Measurements from ENCODE around the gene VSTM4. TPM values are rescaled to one million over a fixed set of nuclear protein-coding genes. Genes with fewer than 3 reads are reported as not detected.

The VSTM4 gene
- total RNA-seq, 3 donors from 2014 or later, result 1.5 to 13.8 (median 2.2) TPM

DNA sequence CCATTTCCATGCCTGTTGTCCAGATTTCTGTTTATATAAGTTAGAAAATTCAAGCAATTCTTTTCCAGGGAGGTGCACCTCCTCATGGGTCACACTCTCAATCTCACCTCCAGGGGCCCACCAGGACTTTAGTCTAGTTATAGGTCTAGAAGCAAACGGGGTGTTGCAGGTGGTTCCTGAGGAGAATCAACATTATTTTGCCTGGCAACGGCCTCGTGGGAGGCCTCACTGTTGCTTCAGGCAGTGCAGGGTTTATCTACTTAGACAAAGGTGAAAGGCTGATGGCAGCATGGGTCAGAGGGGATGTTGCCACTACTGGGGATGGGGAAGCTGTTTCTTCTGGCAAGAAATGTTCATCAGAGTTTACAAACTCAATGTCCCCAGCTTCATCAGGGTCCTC lies 119.0 kb downstream of the VSTM4 start:
- intact Hi-C loops (cut with DNase I, micrococcal nuclease), result no loop called here
- H3K9me3 ChIP-seq, result no peaks in the 10 kb centered on the region
- H3K4me1 ChIP-seq (ENCODE audit: low read depth), result no peaks in the 10 kb centered on the region
- H3K4me3 ChIP-seq, result no peak overlapping the region
- ATAC-seq, result no peak
- DNase-seq, result no peak
- no peaks in the 10 kb centered on the region for H3K36me3 ChIP-seq (ENCODE audit: low read depth)
- TF ChIP-seq, protein P1, sequence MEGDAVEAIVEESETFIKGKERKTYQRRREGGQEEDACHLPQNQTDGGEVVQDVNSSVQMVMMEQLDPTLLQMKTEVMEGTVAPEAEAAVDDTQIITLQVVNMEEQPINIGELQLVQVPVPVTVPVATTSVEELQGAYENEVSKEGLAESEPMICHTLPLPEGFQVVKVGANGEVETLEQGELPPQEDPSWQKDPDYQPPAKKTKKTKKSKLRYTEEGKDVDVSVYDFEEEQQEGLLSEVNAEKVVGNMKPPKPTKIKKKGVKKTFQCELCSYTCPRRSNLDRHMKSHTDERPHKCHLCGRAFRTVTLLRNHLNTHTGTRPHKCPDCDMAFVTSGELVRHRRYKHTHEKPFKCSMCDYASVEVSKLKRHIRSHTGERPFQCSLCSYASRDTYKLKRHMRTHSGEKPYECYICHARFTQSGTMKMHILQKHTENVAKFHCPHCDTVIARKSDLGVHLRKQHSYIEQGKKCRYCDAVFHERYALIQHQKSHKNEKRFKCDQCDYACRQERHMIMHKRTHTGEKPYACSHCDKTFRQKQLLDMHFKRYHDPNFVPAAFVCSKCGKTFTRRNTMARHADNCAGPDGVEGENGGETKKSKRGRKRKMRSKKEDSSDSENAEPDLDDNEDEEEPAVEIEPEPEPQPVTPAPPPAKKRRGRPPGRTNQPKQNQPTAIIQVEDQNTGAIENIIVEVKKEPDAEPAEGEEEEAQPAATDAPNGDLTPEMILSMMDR (IDR thresholded peaks at IDR 0.05), result no peak

- intact Hi-C loops (cut with DNase I, micrococcal nuclease), result no loop called here
- H3K4me3 ChIP-seq, result no peak overlapping the region
- H3K36me3 ChIP-seq (ENCODE audit: low read depth), result no peaks in the 10 kb centered on the region
- H3K4me1 ChIP-seq (ENCODE audit: low read depth), result no peaks in the 10 kb centered on the region
- TF ChIP-seq, protein P1 (IDR thresholded peaks at IDR 0.05), result no peak
- no peaks in the 10 kb centered on the region for H3K9me3 ChIP-seq
- no peak for DNase-seq
- no peak for ATAC-seq
Measured at GRCh38 chr10:48993627-48994026, 121.7 kb downstream of the VSTM4 start.

DNA sequence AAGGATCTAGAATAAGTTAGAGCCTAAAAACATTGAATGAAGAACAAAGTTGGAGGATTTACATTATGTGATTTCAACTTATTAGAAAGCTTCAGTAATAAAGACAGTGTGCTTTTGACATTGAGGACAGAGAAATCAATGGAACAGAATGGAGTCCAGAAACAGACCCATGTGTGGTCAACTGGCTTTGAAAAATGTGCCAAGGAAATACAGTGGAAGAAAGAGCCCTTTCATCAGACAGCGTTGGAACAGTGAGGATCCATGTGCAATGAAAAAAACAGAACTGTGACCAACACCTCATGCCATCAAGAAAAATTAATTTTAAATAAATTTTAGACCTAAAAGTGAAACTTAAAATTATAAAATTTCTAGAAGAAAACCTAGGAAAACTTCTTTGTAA lies 125.1 kb downstream of the VSTM4 start:
- intact Hi-C loops (cut with DNase I, micrococcal nuclease), result no loop called here
- TF ChIP-seq, protein P1 (IDR thresholded peaks at IDR 0.05), result no peak
- no peaks in the 10 kb centered on the region for H3K9me3 ChIP-seq
- DNase-seq, result no peak
- H3K4me3 ChIP-seq, result no peak overlapping the region
- ATAC-seq, result no peak
- H3K4me1 ChIP-seq (ENCODE audit: low read depth), result no peaks in the 10 kb centered on the region
- no peaks in the 10 kb centered on the region for H3K36me3 ChIP-seq (ENCODE audit: low read depth)

DNA sequence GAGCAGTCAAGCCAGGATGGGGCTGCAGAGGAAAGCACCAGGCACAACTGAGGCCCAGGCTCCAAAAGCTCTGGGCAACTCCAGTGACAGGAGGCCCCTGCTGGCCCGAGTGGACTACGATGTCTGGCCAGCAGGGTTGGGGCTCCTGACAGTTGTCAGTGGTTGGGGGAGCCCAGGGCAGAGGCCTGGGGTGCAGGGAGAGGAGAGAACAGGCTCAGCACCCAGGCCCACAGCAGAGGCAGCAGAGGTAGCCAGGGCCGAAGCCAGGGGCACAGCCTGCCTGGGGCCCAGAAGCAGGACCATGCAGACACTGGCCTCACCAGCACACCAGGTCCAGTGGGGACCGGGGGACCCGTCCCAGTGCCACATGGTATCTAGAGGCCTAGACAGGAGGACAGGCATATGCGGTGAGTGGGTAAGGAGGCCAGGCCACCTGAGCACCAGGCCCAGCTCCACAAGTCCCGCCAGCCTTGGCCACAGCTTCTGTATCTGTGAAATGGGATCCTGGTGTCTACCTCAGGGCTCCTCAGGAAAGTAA lies 129.6 kb downstream of the VSTM4 start:
- ATAC-seq (no peak), DNase-seq (no peak)
- intact Hi-C loops (cut with DNase I, micrococcal nuclease), result loop anchor here in 1 of 2 donors (10.0 kb wide), 1 partner anchor 179 kb away; no protein-coding TSS in a partner anchor
- Histone ChIP-seq H3K36me3 (ENCODE audit: low read depth) (no peaks in the 10 kb centered on the region), H3K4me1 (ENCODE audit: low read depth) (no peaks in the 10 kb centered on the region), H3K9me3 (no peaks in the 10 kb centered on the region), H3K4me3 (no peak overlapping the region)
- TF ChIP-seq, protein P1 (IDR thresholded peaks at IDR 0.05), result no peak

DNA sequence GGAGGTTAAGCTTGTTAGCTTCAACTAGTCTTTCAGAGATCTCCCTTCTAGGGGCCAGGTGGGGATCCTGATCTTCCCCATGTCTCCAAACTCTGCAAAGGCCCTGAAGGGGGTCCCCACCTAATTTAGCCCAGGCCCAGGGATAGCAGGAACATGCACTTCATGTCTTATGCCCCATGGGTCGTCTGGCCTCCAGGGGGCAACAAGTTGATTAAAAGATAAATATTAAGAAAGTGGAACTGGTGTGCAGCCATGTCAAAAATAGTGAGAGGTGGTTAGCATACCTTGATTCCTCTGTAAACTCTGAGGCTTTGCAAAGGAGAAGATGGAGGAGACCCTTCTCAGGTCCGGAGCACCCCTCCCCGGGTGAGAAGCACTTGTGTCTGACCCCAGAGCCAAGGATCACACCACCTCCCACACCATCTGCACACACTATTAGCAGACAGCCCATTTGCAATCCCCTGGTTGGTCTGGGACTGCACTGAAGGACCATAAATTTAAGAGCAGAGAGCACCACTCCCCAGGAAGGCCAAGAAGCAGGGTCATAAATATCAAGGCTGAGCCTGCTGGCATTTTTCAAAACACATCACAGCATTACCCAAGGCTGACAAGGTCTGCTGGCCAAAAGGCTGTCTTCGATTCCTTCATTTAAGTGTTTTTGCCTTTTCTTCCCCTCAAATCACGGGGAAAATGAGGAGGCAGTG lies 131.5 kb downstream of the VSTM4 start:
- intact Hi-C loops (cut with DNase I, micrococcal nuclease), result loop anchor here in 1 of 2 donors (10.0 kb wide), 1 partner anchor 181 kb away; no protein-coding TSS in a partner anchor
- Histone ChIP-seq H3K4me1 (ENCODE audit: low read depth) (no peaks in the 10 kb centered on the region), H3K4me3 (no peak overlapping the region), H3K36me3 (ENCODE audit: low read depth) (no peaks in the 10 kb centered on the region), H3K9me3 (no peaks in the 10 kb centered on the region)
- ATAC-seq, result no peak
- no peak for DNase-seq
- TF ChIP-seq, protein P1 (IDR thresholded peaks at IDR 0.05), result no peak
